WTC11 (cell line): Measurements from ENCODE around the gene TLCD1. TPM values are rescaled to one million over a fixed set of nuclear protein-coding genes. Genes with fewer than 3 reads are reported as not detected.

ENCODE experiments used
- ATAC-seq: fragments of 200-7000 bp; cut with Tn5 transposase; 2 replicates; pipeline ENCODE4 v1.10.0; 2021; ENCODE audit warnings: mild to moderate bottlenecking, moderate library complexity
- CTCF ChIA-PET: fragments of 300-600 bp; sonication (Branson Sonifier 250); formaldehyde crosslinking; loops from one replicate; lab custom pipeline; 2021; ENCODE audit warnings: antibody characterized with exemption; lab: Charles Lee
- POLR2A ChIA-PET: fragments of 350-600 bp; sonication (Branson Sonifier 250); formaldehyde crosslinking; loops from one replicate; lab custom pipeline; 2021; ENCODE audit warnings: antibody characterized with exemption; lab: Charles Lee
- DNase-seq: peaks from one replicate; pipeline ENCODE4 v3.0.0; 2021; ENCODE audit warnings: low spot score
- H3K27ac Mint-ChIP-seq: 2 replicates; pipeline ENCODE4 v1.8.0; 2021; ENCODE audit warnings: mixed read lengths
- H3K27me3 Mint-ChIP-seq: 2 replicates; pipeline ENCODE4 v1.8.0; 2021; ENCODE audit warnings: low read depth, mild to moderate bottlenecking, moderate library complexity, mixed read lengths
- H3K36me3 Mint-ChIP-seq: 2 replicates; pipeline ENCODE4 v1.8.0; 2021; ENCODE audit warnings: mixed read lengths
- H3K4me1 Mint-ChIP-seq: 2 replicates; pipeline ENCODE4 v1.8.0; 2022; ENCODE audit warnings: mixed read lengths
- H3K4me3 Mint-ChIP-seq: 2 replicates; pipeline ENCODE4 v1.8.0; 2021; ENCODE audit warnings: mild to moderate bottlenecking, moderate library complexity, mixed read lengths
- H3K9me3 Mint-ChIP-seq: 2 replicates; pipeline ENCODE4 v1.8.0; 2021; ENCODE audit warnings: mixed read lengths
- ATF2 ChIP-seq: sonication (generic); formaldehyde crosslinking; IDR thresholded peaks from 2 replicates; pipeline ENCODE4 v1.8.1; 2022; ENCODE audit warnings: low read depth, missing genetic modification reagents, borderline replicate concordance
- E2F1 ChIP-seq: sonication (generic); formaldehyde crosslinking; IDR thresholded peaks from 2 replicates; pipeline ENCODE4 v1.8.0; 2022; ENCODE audit warnings: mild to moderate bottlenecking, missing genetic modification reagents
- GTF2I ChIP-seq: fragments of 250-450 bp; sonication (Bioruptor Pico); conservative IDR thresholded peaks from 2 replicates; pipeline ENCODE4 v1.4.0; 2021; ENCODE audit warnings: mild to moderate bottlenecking
- IRF1 ChIP-seq: sonication (generic); formaldehyde crosslinking; IDR thresholded peaks from 2 replicates; pipeline ENCODE4 v1.8.0; 2023; ENCODE audit warnings: missing genetic modification reagents
- KAT7 ChIP-seq: sonication (generic); formaldehyde crosslinking; IDR thresholded peaks from 2 replicates; pipeline ENCODE4 v1.8.1; 2023; ENCODE audit warnings: missing genetic modification reagents, mild to moderate bottlenecking, borderline replicate concordance
- NFE2L1 ChIP-seq: sonication (generic); formaldehyde crosslinking; IDR thresholded peaks from 2 replicates; pipeline ENCODE4 v1.8.1; 2023; ENCODE audit warnings: missing genetic modification reagents
- TEAD4 ChIP-seq: sonication (generic); formaldehyde crosslinking; IDR thresholded peaks from 2 replicates; pipeline ENCODE4 v1.8.0; 2022; ENCODE audit warnings: mild to moderate bottlenecking, missing genetic modification reagents
- total RNA-seq: library from RNA; stranded (reverse); gene quantifications from 3 replicates; pipeline ENCODE4 v1.2.3, GENCODE V29; 2021
- TF ChIP-seq, protein P1 (sequence below): sonication (generic); formaldehyde crosslinking; IDR thresholded peaks from 2 replicates; pipeline ENCODE4 v1.8.1; 2023; ENCODE audit warnings: mild to moderate bottlenecking, missing genetic modification reagents
- TF ChIP-seq, protein P2 (sequence below): fragments of 250-450 bp; sonication (Bioruptor Pico); IDR thresholded peaks from 2 replicates; pipeline ENCODE4 v2.1.2; 2022; ENCODE audit warnings: mild to moderate bottlenecking, moderate library complexity
- TF ChIP-seq, protein P3 (sequence below): fragments of 250-450 bp; sonication (Bioruptor Pico); IDR thresholded peaks from 2 replicates; pipeline ENCODE4 v1.9.0; 2021; ENCODE audit warnings: moderate library complexity, mild to moderate bottlenecking, inconsistent platforms, borderline replicate concordance
- TF ChIP-seq, protein P4 (sequence below): sonication (generic); formaldehyde crosslinking; IDR thresholded peaks from 2 replicates; pipeline ENCODE4 v1.8.1; 2022; ENCODE audit warnings: mild to moderate bottlenecking, moderate library complexity, missing genetic modification reagents
- TF ChIP-seq, protein P5 (sequence below): sonication (generic); formaldehyde crosslinking; IDR thresholded peaks from 2 replicates; pipeline ENCODE4 v1.8.0; 2022; ENCODE audit warnings: missing genetic modification reagents

The TLCD1 gene
- total RNA-seq, 1 experiment from 2014 or later = 36.0 TPM

GRCh38 chr17:28714281-28714680, 11.8 kb downstream of the TLCD1 start:
- no peak for ATAC-seq
- DNase-seq = no peak
- Mint-ChIP-seq H3K27me3 (no peaks in the 10 kb centered on the region), H3K36me3 (peaks cover 23% of the 10 kb centered on the region), H3K9me3 (no peaks in the 10 kb centered on the region), H3K4me3 (no peak overlapping the region; the same call in 1 of the 2 replicates), H3K4me1 (peaks cover 28% of the 10 kb centered on the region), H3K27ac (no peak overlapping the region)
- no peak for TF ChIP-seq TEAD4 (CRISPR knock-in tag)
- no peak for TF ChIP-seq E2F1 (CRISPR knock-in tag)
- TF ChIP-seq, protein P1, sequence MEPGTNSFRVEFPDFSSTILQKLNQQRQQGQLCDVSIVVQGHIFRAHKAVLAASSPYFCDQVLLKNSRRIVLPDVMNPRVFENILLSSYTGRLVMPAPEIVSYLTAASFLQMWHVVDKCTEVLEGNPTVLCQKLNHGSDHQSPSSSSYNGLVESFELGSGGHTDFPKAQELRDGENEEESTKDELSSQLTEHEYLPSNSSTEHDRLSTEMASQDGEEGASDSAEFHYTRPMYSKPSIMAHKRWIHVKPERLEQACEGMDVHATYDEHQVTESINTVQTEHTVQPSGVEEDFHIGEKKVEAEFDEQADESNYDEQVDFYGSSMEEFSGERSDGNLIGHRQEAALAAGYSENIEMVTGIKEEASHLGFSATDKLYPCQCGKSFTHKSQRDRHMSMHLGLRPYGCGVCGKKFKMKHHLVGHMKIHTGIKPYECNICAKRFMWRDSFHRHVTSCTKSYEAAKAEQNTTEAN = no peak
- TF ChIP-seq IRF1 (CRISPR knock-in tag) = no peak
- TF ChIP-seq KAT7 = no peak
- TF ChIP-seq, protein P2, sequence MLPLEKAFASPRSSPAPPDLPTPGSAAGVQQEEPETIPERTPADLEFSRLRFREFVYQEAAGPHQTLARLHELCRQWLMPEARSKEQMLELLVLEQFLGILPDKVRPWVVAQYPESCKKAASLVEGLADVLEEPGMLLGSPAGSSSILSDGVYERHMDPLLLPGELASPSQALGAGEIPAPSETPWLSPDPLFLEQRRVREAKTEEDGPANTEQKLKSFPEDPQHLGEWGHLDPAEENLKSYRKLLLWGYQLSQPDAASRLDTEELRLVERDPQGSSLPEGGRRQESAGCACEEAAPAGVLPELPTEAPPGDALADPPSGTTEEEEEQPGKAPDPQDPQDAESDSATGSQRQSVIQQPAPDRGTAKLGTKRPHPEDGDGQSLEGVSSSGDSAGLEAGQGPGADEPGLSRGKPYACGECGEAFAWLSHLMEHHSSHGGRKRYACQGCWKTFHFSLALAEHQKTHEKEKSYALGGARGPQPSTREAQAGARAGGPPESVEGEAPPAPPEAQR (CRISPR knock-in tag) = no peak
- no peak for TF ChIP-seq ATF2 (CRISPR knock-in tag)
- POLR2A ChIA-PET = no interaction called here
- CTCF ChIA-PET = no interaction called here

DNA sequence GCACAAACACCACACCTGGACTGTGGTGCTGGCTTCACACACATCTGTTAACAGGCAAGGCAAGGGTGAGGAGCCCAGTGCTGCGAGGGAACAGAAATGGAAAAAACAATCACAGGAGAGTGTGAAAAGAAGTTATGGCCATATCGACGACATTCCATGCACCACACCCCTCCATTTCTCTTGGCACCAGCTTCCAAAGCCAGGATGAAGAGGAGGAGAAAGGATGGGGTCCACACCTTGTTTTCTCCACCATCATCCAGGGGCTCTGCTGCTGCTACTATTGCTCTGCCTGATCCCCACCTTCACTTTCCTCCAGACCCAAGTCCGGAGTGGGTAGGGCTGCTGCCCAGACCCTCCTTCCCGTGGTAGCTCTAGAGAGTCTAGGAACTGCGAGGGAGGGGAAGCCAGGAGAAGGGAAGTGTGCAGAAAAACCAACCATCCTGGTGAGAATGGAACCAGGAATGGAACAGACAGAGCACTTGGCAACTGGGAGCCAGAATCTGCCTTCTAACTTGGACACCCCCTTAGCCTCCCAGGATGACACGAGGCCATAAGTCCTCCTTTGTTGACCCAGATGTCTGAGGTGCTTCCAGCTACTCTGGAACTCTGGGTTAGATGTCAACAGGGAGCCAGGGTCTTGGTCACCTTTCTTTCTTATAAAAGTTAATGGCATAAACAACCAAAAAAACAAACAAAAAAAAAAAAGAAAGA, 13.2 kb downstream of the TLCD1 start:
- Mint-ChIP-seq H3K27ac (peak overlapping the region; percentile 95), H3K27me3 (no peaks in the 10 kb centered on the region), H3K36me3 (peaks cover 23% of the 10 kb centered on the region), H3K9me3 (no peaks in the 10 kb centered on the region), H3K4me3 (peak overlapping the region; percentile 98), H3K4me1 (peaks cover 21% of the 10 kb centered on the region)
- DNase-seq = no peak
- no peak for ATAC-seq
- ChIA-PET POLR2A (interaction anchor here (3.5 kb wide), 1 partner anchor 14 kb away, joined by 72 read pairs; the partner anchor contains the start of genes NEK8 and TLCD1), CTCF (interaction anchor here (1.1 to 5.4 kb wide), 4 partner anchors 10 to 173 kb away, joined by 3 to 69 read pairs (median 7); partner anchors contain the start of genes NEK8 and TLCD1)
- TF ChIP-seq, protein P3, sequence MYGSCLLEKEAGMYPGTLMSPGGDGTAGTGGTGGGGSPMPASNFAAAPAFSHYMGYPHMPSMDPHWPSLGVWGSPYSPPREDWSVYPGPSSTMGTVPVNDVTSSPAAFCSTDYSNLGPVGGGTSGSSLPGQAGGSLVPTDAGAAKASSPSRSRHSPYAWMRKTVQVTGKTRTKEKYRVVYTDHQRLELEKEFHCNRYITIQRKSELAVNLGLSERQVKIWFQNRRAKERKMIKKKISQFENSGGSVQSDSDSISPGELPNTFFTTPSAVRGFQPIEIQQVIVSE (CRISPR knock-in tag) = no peak
- TF ChIP-seq, protein P4, sequence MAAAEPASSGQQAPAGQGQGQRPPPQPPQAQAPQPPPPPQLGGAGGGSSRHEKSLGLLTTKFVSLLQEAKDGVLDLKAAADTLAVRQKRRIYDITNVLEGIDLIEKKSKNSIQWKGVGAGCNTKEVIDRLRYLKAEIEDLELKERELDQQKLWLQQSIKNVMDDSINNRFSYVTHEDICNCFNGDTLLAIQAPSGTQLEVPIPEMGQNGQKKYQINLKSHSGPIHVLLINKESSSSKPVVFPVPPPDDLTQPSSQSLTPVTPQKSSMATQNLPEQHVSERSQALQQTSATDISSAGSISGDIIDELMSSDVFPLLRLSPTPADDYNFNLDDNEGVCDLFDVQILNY = no peak
- TF ChIP-seq NFE2L1 (CRISPR knock-in tag) (no peak), GTF2I (CRISPR knock-in tag) (no peak)
- TF ChIP-seq, protein P5, sequence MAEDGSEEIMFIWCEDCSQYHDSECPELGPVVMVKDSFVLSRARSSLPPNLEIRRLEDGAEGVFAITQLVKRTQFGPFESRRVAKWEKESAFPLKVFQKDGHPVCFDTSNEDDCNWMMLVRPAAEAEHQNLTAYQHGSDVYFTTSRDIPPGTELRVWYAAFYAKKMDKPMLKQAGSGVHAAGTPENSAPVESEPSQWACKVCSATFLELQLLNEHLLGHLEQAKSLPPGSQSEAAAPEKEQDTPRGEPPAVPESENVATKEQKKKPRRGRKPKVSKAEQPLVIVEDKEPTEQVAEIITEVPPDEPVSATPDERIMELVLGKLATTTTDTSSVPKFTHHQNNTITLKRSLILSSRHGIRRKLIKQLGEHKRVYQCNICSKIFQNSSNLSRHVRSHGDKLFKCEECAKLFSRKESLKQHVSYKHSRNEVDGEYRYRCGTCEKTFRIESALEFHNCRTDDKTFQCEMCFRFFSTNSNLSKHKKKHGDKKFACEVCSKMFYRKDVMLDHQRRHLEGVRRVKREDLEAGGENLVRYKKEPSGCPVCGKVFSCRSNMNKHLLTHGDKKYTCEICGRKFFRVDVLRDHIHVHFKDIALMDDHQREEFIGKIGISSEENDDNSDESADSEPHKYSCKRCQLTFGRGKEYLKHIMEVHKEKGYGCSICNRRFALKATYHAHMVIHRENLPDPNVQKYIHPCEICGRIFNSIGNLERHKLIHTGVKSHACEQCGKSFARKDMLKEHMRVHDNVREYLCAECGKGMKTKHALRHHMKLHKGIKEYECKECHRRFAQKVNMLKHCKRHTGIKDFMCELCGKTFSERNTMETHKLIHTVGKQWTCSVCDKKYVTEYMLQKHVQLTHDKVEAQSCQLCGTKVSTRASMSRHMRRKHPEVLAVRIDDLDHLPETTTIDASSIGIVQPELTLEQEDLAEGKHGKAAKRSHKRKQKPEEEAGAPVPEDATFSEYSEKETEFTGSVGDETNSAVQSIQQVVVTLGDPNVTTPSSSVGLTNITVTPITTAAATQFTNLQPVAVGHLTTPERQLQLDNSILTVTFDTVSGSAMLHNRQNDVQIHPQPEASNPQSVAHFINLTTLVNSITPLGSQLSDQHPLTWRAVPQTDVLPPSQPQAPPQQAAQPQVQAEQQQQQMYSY (CRISPR knock-in tag) = peak; percentile 42; the same call in 1 of the 2 replicates
